HL-60 (cell line): Measurements from ENCODE around the gene NKPD1.

Source experiments
- DNase-seq, 2 experiments: peaks; one replicate each; pipeline ENCODE4 v3.0.0-alpha.2; 2010 to 2020; ENCODE audit warnings: low read depth in 1 of 2, low spot score in 1 of 2
- H3K27ac ChIP-seq: fragments of 250-450 bp; sonication (Bioruptor Pico); replicated peaks from 2 replicates; pipeline ENCODE4 v1.5.1; 2020; ENCODE audit warnings: mild to moderate bottlenecking, moderate library complexity
- H3K27me3 ChIP-seq: fragments of 250-450 bp; sonication (Bioruptor Pico); 2 replicates; pipeline ENCODE4 v1.5.1; 2021; ENCODE audit warnings: mild to moderate bottlenecking, moderate library complexity; ENCODE audit not compliant: insufficient read depth, poor library complexity, severe bottlenecking
- H3K4me3 ChIP-seq: replicated peaks from 2 replicates; pipeline ENCODE4 v1.5.1; 2011; ENCODE audit warnings: mild to moderate bottlenecking, control low read depth, low read length; ENCODE audit not compliant: insufficient read depth
- GABPA ChIP-seq: IDR thresholded peaks from 2 replicates; pipeline ENCODE4 v1.6.1; 2012; ENCODE audit warnings: low read depth
- POLR2AphosphoS5 ChIP-seq: IDR thresholded peaks from 2 replicates; pipeline ENCODE4 v1.6.1; 2012; ENCODE audit warnings: low read depth
- SPI1 ChIP-seq: IDR thresholded peaks from 2 replicates; pipeline ENCODE4 v1.6.1; 2012; ENCODE audit warnings: low read depth, mild to moderate bottlenecking, borderline replicate concordance
- TF ChIP-seq, protein P1 (sequence below): IDR thresholded peaks from 2 replicates; pipeline ENCODE4 v1.6.1; 2012; ENCODE audit warnings: low read depth; ENCODE audit not compliant: insufficient replicate concordance
- TF ChIP-seq, protein P2 (sequence below): IDR thresholded peaks from one replicate; pipeline ENCODE4 v1.5.1; 2011; ENCODE audit warnings: low read length, control low read depth, inconsistent platforms; ENCODE audit not compliant: insufficient read depth

Gene NKPD1

DNA sequence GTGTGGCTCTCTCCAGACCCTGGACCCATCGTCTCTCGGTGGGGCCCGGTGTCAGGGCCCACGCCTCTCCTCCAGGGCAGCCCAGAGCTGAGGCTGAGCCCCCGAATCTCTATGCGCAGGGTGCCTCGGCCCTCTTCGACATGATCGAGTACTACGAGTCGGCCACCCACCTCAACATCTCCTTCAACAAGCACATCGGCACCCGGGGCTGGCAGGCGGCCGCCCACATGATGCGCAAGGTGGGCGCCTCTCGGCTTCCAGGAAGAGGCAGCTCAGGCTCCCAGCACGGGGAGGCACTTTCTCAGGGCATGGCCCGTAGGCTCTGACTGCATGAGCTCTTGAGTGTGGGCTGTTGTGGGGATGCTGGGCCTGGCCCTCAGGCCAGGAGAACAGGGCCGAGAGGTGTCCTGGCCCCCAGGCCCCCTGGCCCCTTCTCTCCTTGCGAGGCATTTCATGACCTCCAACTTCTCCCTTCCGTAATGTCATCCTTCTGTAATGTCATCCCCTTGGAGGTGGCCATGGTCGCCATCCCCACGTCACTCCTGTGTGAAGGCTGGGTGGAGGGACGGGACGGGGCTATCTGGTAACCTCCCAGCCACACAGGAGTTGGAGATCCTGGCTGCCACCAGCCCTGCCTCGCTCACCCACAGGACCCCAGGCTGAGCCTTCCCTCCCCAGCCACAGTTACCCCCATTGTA is 19.4 kb downstream of the NKPD1 start:
- DNase-seq: no peak
- Histone ChIP-seq H3K27ac (no peak overlapping the region), H3K27me3 (no peaks in the 10 kb centered on the region), H3K4me3 (no peak overlapping the region)
- TF ChIP-seq GABPA (no peak), SPI1 (no peak), POLR2AphosphoS5 (no peak)
- TF ChIP-seq, protein P1, sequence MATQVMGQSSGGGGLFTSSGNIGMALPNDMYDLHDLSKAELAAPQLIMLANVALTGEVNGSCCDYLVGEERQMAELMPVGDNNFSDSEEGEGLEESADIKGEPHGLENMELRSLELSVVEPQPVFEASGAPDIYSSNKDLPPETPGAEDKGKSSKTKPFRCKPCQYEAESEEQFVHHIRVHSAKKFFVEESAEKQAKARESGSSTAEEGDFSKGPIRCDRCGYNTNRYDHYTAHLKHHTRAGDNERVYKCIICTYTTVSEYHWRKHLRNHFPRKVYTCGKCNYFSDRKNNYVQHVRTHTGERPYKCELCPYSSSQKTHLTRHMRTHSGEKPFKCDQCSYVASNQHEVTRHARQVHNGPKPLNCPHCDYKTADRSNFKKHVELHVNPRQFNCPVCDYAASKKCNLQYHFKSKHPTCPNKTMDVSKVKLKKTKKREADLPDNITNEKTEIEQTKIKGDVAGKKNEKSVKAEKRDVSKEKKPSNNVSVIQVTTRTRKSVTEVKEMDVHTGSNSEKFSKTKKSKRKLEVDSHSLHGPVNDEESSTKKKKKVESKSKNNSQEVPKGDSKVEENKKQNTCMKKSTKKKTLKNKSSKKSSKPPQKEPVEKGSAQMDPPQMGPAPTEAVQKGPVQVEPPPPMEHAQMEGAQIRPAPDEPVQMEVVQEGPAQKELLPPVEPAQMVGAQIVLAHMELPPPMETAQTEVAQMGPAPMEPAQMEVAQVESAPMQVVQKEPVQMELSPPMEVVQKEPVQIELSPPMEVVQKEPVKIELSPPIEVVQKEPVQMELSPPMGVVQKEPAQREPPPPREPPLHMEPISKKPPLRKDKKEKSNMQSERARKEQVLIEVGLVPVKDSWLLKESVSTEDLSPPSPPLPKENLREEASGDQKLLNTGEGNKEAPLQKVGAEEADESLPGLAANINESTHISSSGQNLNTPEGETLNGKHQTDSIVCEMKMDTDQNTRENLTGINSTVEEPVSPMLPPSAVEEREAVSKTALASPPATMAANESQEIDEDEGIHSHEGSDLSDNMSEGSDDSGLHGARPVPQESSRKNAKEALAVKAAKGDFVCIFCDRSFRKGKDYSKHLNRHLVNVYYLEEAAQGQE: no peak
- TF ChIP-seq, protein P2, sequence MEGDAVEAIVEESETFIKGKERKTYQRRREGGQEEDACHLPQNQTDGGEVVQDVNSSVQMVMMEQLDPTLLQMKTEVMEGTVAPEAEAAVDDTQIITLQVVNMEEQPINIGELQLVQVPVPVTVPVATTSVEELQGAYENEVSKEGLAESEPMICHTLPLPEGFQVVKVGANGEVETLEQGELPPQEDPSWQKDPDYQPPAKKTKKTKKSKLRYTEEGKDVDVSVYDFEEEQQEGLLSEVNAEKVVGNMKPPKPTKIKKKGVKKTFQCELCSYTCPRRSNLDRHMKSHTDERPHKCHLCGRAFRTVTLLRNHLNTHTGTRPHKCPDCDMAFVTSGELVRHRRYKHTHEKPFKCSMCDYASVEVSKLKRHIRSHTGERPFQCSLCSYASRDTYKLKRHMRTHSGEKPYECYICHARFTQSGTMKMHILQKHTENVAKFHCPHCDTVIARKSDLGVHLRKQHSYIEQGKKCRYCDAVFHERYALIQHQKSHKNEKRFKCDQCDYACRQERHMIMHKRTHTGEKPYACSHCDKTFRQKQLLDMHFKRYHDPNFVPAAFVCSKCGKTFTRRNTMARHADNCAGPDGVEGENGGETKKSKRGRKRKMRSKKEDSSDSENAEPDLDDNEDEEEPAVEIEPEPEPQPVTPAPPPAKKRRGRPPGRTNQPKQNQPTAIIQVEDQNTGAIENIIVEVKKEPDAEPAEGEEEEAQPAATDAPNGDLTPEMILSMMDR: no peak

DNA sequence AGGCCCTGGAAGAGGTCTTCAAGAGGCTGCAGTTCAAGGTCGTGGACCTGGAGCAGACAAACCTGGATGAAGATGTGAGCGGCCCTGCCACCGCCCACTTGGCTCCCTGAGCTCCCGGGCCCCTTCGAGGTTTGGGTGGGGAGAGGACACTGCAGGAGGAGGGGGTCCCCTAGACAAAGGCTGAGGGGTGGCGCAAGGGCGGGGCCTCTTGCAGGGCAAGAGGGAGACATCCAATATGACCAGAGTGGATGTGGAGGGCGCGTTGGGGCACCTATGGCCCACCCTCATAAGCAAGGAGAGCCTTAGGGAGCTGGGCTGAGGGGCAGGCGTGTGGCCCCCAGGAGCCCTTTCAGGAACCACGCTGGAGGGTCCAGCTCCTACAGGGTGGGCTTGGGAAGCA is 20.2 kb downstream of the NKPD1 start:
- no peak for TF ChIP-seq GABPA
- TF ChIP-seq, protein P2: no peak
- TF ChIP-seq, protein P1: no peak
- no peak for TF ChIP-seq SPI1
- TF ChIP-seq POLR2AphosphoS5: no peak
- Histone ChIP-seq H3K27ac (no peak overlapping the region), H3K27me3 (no peaks in the 10 kb centered on the region), H3K4me3 (no peak overlapping the region)
- no peak for DNase-seq

- no peak overlapping the region for H3K27ac ChIP-seq
- no peak overlapping the region for H3K4me3 ChIP-seq
- H3K27me3 ChIP-seq: no peaks in the 10 kb centered on the region
- no peak for TF ChIP-seq GABPA
- TF ChIP-seq, protein P1: no peak
- TF ChIP-seq POLR2AphosphoS5: no peak
- TF ChIP-seq, protein P2: no peak
- no peak for TF ChIP-seq SPI1
- DNase-seq: no peak
These were observed 20.7 kb downstream of the NKPD1 start for GRCh38 chr19:45140144-45140503.
